GM12892 (cell line): ENCODE measurements around the gene EIF4G1.

Source experiments
- POLR2A ChIP-seq: IDR thresholded peaks from 2 replicates; pipeline ENCODE4 v1.6.1; 2011; ENCODE audit warnings: low read depth, low read length, control low read depth
- POLR2AphosphoS5 ChIP-seq: IDR thresholded peaks from 2 replicates; pipeline ENCODE4 v1.6.1; 2011; ENCODE audit warnings: low read depth, low read length, control low read depth
- TAF1 ChIP-seq: IDR thresholded peaks from 2 replicates; pipeline ENCODE4 v1.6.1; 2011; ENCODE audit warnings: low read depth, mild to moderate bottlenecking, control low read depth, low read length, borderline replicate concordance

- TF ChIP-seq POLR2AphosphoS5 (peak; percentile 69; the same call in 1 of the 2 replicates), TAF1 (no peak), POLR2A (0 out of 2 replicates have a peak, but pooled peaks have one; percentile 29)
These were observed 18.1 kb downstream of the EIF4G1 start for GRCh38 chr3:184332370-184333090.
